CD4-positive, alpha-beta T cell (primary cell): Measurements from ENCODE around the gene OPRM1. TPM values are rescaled to one million over a fixed set of nuclear protein-coding genes. Genes with fewer than 3 reads are reported as not detected.

Experiments
- ATAC-seq: fragments of 200-7000 bp; cut with Tn5 transposase; one replicate; pipeline ENCODE4 v1.10.0; 2022; ENCODE audit warnings: mild to moderate bottlenecking; ENCODE audit not compliant: poor library complexity
- CTCF ChIA-PET: fragments of 350-600 bp; sonication (Branson Sonifier 250); formaldehyde crosslinking; loops from one replicate; lab custom pipeline; 2021; ENCODE audit warnings: antibody characterized with exemption, inconsistent platforms; lab: Charles Lee
- POLR2A ChIA-PET: fragments of 350-600 bp; sonication (Branson Sonifier 250); formaldehyde crosslinking; loops from one replicate; lab custom pipeline; 2021; ENCODE audit warnings: antibody characterized with exemption, inconsistent platforms; lab: Charles Lee
- DNase-seq, 14 experiments: peaks; one replicate each; pipeline ENCODE4 v3.0.0-alpha.2; 2013 to 2020; ENCODE audit warnings: mixed read lengths in 2 of 14
- H3K27ac ChIP-seq, 2 donors: one replicate each; pipeline versions ENCODE4 v1.5.1 to v1.7.0; 2013; ENCODE audit warnings: low read length in 2 of 2, low read depth in 1 of 2, mild to moderate bottlenecking in 1 of 2
- H3K27me3 ChIP-seq, 2 experiments: 1 replicate in 1 of 2; 2 replicates in 1 of 2; pipeline versions ENCODE4 v1.6.1 to v1.7.0; 2013; ENCODE audit warnings: low read length in 2 of 2, control low read depth in 1 of 2, mild to moderate bottlenecking in 1 of 2, moderate library complexity in 1 of 2; ENCODE audit not compliant: insufficient read depth in 2 of 2, control insufficient read depth in 1 of 2
- H3K36me3 ChIP-seq: one replicate; pipeline ENCODE4 v1.6.1; 2013; ENCODE audit warnings: low read length, control low read depth; ENCODE audit not compliant: insufficient read depth
- H3K4me1 ChIP-seq: one replicate; pipeline ENCODE4 v1.6.1; 2013; ENCODE audit warnings: low read length, control low read depth; ENCODE audit not compliant: insufficient read depth
- H3K4me3 ChIP-seq: one replicate; pipeline ENCODE4 v1.5.1; 2013; ENCODE audit warnings: mild to moderate bottlenecking, low read length, moderate library complexity
- H3K9me3 ChIP-seq, 2 experiments: 1 replicate in 1 of 2; 2 replicates in 1 of 2; pipeline versions ENCODE4 v1.6.1 to v1.7.0; 2013; ENCODE audit warnings: low read length in 2 of 2, mild to moderate bottlenecking in 2 of 2, control low read depth in 1 of 2, moderate library complexity in 1 of 2; ENCODE audit not compliant: control insufficient read depth in 1 of 2, insufficient read depth in 1 of 2
- H3K27ac Mint-ChIP-seq: one replicate; pipeline ENCODE4 v1.8.0; 2020; ENCODE audit warnings: mixed read lengths
- H3K27me3 Mint-ChIP-seq: one replicate; pipeline ENCODE4 v1.8.0; 2021; ENCODE audit warnings: mixed read lengths
- H3K36me3 Mint-ChIP-seq: one replicate; pipeline ENCODE4 v1.8.0; 2021; ENCODE audit warnings: low read depth, mixed read lengths
- H3K4me1 Mint-ChIP-seq: one replicate; pipeline ENCODE4 v1.8.0; 2021; ENCODE audit warnings: low read depth, mixed read lengths
- H3K4me3 Mint-ChIP-seq: one replicate; pipeline ENCODE4 v1.8.0; 2020; ENCODE audit warnings: mild to moderate bottlenecking, mixed read lengths
- H3K9me3 Mint-ChIP-seq: one replicate; pipeline ENCODE4 v1.8.0; 2020; ENCODE audit warnings: mixed read lengths
- intact Hi-C, 2 experiments: fragments of 100-400 bp; cut with DNase I in 1 of 2; cut with micrococcal nuclease in 1 of 2; formaldehyde crosslinking; loops; one replicate each; pipeline versions ENCODE4 v1.15.1 to v1.9.0; 2023 to 2025; cut with DNase I, micrococcal nuclease
- total RNA-seq, 174 experiments: library from RNA in 2 of 174; stranded (reverse) in 2 of 174; gene quantifications; one replicate each; pipeline ENCODE4 v1.2.3 and lab custom pipeline; 2021 to 2026
- TF ChIP-seq, protein P1 (sequence below): fragments of 200-600 bp; IDR thresholded peaks from one replicate; pipeline ENCODE4 v1.8.0; 2022; ENCODE audit warnings: antibody characterized with exemption, mild to moderate bottlenecking

Gene OPRM1
- total RNA-seq, 2 experiments from 2014 or later: not detected

DNA sequence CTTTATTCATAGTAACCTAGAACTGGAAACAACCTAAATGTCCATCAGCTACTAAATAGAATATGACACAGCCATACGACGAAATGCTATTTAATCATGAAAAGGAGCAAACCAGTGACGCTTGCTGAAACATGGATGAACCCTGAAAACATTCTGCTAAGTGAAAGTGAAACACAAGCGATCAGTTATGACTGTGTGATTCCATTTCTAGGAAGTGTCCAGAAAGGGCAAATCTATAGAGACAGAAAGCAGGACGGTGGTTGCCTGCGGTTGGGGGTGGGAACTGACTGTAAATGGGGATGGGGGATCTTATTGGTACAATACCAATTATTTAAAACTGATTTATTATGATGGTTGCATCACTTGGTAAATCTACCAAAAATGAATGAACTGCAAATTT, 190.7 kb downstream of the OPRM1 start:
- TF ChIP-seq, protein P1, sequence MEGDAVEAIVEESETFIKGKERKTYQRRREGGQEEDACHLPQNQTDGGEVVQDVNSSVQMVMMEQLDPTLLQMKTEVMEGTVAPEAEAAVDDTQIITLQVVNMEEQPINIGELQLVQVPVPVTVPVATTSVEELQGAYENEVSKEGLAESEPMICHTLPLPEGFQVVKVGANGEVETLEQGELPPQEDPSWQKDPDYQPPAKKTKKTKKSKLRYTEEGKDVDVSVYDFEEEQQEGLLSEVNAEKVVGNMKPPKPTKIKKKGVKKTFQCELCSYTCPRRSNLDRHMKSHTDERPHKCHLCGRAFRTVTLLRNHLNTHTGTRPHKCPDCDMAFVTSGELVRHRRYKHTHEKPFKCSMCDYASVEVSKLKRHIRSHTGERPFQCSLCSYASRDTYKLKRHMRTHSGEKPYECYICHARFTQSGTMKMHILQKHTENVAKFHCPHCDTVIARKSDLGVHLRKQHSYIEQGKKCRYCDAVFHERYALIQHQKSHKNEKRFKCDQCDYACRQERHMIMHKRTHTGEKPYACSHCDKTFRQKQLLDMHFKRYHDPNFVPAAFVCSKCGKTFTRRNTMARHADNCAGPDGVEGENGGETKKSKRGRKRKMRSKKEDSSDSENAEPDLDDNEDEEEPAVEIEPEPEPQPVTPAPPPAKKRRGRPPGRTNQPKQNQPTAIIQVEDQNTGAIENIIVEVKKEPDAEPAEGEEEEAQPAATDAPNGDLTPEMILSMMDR: no peak
- intact Hi-C loops: loop anchor here in 1 of 2 experiments (2.0 kb wide), 1 partner anchor 15 kb away; no protein-coding TSS in a partner anchor
- CTCF ChIA-PET: no interaction called here
- Histone ChIP-seq H3K27me3 (no peaks in the 10 kb centered on the region), H3K36me3 (peaks cover 23% of the 10 kb centered on the region), H3K4me1 (peaks cover 39% of the 10 kb centered on the region), H3K27ac (peak overlapping the region in 1 of 2 donors; percentile 40), H3K4me3 (peak overlapping the region; percentile 39), H3K9me3 (no peaks in the 10 kb centered on the region)
- ATAC-seq (peak; percentile 60), DNase-seq (peak in 4 of 14 experiments; percentile 42 to 81 (median 65))
- H3K27ac Mint-ChIP-seq: peak overlapping the region; percentile 87
- H3K27me3 Mint-ChIP-seq: no peaks in the 10 kb centered on the region
- peaks cover 63% of the 10 kb centered on the region for H3K36me3 Mint-ChIP-seq
- H3K4me3 Mint-ChIP-seq: peak overlapping the region; percentile 89
- POLR2A ChIA-PET: interaction anchor here (0.9 to 1.1 kb wide), 3 partner anchors 12 to 18 kb away, joined by 3 to 4 read pairs (median 3); no protein-coding TSS in a partner anchor
- H3K4me1 Mint-ChIP-seq: peaks cover 82% of the 10 kb centered on the region
- H3K9me3 Mint-ChIP-seq: no peaks in the 10 kb centered on the region

DNA sequence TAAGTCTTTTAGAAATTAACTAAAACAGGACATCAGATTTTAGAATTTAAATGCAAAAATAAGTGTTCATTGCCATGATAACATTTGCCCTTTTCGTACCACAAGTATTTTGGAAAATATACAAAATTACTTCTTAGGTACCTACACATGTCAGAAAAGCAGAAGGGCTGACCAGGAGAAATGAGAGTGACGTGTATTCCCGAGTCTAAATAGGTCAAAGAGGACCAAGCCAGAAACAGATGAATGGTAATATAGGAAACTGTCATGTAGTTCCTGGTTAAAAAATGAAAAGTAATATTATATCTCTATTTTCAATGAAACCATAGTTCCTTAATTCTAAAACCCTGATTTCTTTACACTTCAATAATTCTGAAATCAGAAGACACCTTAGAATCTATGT, 191.4 kb downstream of the OPRM1 start:
- H3K36me3 Mint-ChIP-seq: peaks cover 65% of the 10 kb centered on the region
- Histone ChIP-seq H3K4me3 (peak overlapping the region; percentile 39), H3K36me3 (peaks cover 26% of the 10 kb centered on the region), H3K27ac (peak overlapping the region in 1 of 2 donors; percentile 37), H3K27me3 (no peaks in the 10 kb centered on the region), H3K4me1 (peaks cover 40% of the 10 kb centered on the region), H3K9me3 (no peaks in the 10 kb centered on the region)
- peak overlapping the region; percentile 87 for H3K27ac Mint-ChIP-seq
- peak overlapping the region; percentile 89 for H3K4me3 Mint-ChIP-seq
- ATAC-seq: no peak
- POLR2A ChIA-PET: interaction anchor here (0.7 to 1.1 kb wide), 3 partner anchors 11 to 14 kb away, joined by 3 to 4 read pairs (median 3); no protein-coding TSS in a partner anchor
- TF ChIP-seq, protein P1: no peak
- peaks cover 80% of the 10 kb centered on the region for H3K4me1 Mint-ChIP-seq
- CTCF ChIA-PET: no interaction called here
- H3K27me3 Mint-ChIP-seq: no peaks in the 10 kb centered on the region
- intact Hi-C loops: loop anchor here in 1 of 2 experiments (2.0 kb wide), 1 partner anchor 14 kb away; no protein-coding TSS in a partner anchor
- no peaks in the 10 kb centered on the region for H3K9me3 Mint-ChIP-seq
- no peak for DNase-seq

DNA sequence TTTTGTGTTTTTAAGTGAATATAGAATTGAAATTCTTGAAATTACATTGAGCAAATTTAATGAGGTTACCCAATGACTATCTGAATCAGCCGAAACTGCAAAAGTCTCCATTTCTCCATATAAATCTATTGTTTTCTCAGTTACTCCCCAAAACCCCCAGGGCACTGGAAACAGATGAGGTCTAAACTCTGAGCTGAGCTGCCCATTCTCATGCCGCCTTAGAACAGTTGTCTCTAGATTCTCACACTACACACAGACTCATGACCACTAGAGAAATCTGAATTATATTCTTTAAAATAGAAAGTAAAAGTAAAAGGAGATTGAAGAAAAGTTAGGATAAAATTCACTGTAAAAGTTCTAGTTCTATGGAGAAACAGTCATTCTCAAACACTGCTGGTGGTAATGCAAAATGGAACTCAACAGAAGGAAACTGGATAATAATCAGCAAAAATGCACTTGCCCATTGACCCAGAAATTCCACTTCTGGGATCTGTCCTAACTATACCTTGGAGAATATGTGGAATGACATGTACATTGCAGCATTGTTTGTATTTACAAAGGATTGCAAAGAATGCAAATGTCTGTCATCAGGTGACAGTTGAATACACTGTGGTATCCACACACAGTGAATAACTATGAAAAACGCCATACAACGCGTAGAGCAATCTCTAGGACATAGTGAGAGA, 192.0 kb downstream of the OPRM1 start:
- H3K27ac ChIP-seq: peak overlapping the region in 1 of 2 donors; percentile 37

More for the DNA sequence above, 192.0 kb downstream of the OPRM1 start:
- TF ChIP-seq, protein P1: no peak
- POLR2A ChIA-PET: interaction anchor here (0.7 to 3.6 kb wide), 4 partner anchors 10 to 17 kb away, joined by 3 to 43 read pairs (median 4); no protein-coding TSS in a partner anchor
- H3K27me3 ChIP-seq: no peaks in the 10 kb centered on the region
- no peak for ATAC-seq
- intact Hi-C loops: loop anchor here in 1 of 2 experiments (2.0 kb wide), 1 partner anchor 14 kb away; no protein-coding TSS in a partner anchor
- peak overlapping the region; percentile 83 for H3K27ac Mint-ChIP-seq
- CTCF ChIA-PET: no interaction called here
- H3K4me1 ChIP-seq: peaks cover 40% of the 10 kb centered on the region
- no peaks in the 10 kb centered on the region for H3K9me3 Mint-ChIP-seq
- no peaks in the 10 kb centered on the region for H3K27me3 Mint-ChIP-seq
- H3K9me3 ChIP-seq: no peaks in the 10 kb centered on the region
- peaks cover 60% of the 10 kb centered on the region for H3K36me3 Mint-ChIP-seq
- peak overlapping the region; percentile 70 for H3K4me3 Mint-ChIP-seq
- DNase-seq: peak in 1 of 14 experiments; percentile 45
- peak overlapping the region; percentile 36 for H3K4me3 ChIP-seq
- H3K36me3 ChIP-seq: peaks cover 23% of the 10 kb centered on the region
- peaks cover 80% of the 10 kb centered on the region for H3K4me1 Mint-ChIP-seq
